Activated naive CD4-positive, alpha-beta T cell treated with anti-CD3 and anti-CD28 coated beads, Interleukin-2, amount 50 U/mL, for 24 hours (primary cell): ENCODE data around the gene CCDC127.
"Not testable (repeated sequence)": the region's sequence is repeated elsewhere in the genome, so short reads cannot be mapped to it uniquely, and the experiment has no call there.

Experiments used
- H3K27ac Mint-ChIP-seq: one replicate; pipeline ENCODE4 v1.8.0; 2021; ENCODE audit warnings: mild to moderate bottlenecking, mixed read lengths
- H3K27me3 Mint-ChIP-seq: one replicate; pipeline ENCODE4 v1.8.0; 2021; ENCODE audit warnings: mixed read lengths
- H3K36me3 Mint-ChIP-seq: one replicate; pipeline ENCODE4 v1.8.0; 2021; ENCODE audit warnings: mixed read lengths
- H3K4me1 Mint-ChIP-seq: one replicate; pipeline ENCODE4 v1.8.0; 2021; ENCODE audit warnings: mixed read lengths
- H3K4me3 Mint-ChIP-seq: one replicate; pipeline ENCODE4 v1.8.0; 2021; ENCODE audit warnings: mild to moderate bottlenecking, mixed read lengths
- H3K9me3 Mint-ChIP-seq: one replicate; pipeline ENCODE4 v1.8.0; 2021; ENCODE audit warnings: mixed read lengths

The CCDC127 gene

DNA sequence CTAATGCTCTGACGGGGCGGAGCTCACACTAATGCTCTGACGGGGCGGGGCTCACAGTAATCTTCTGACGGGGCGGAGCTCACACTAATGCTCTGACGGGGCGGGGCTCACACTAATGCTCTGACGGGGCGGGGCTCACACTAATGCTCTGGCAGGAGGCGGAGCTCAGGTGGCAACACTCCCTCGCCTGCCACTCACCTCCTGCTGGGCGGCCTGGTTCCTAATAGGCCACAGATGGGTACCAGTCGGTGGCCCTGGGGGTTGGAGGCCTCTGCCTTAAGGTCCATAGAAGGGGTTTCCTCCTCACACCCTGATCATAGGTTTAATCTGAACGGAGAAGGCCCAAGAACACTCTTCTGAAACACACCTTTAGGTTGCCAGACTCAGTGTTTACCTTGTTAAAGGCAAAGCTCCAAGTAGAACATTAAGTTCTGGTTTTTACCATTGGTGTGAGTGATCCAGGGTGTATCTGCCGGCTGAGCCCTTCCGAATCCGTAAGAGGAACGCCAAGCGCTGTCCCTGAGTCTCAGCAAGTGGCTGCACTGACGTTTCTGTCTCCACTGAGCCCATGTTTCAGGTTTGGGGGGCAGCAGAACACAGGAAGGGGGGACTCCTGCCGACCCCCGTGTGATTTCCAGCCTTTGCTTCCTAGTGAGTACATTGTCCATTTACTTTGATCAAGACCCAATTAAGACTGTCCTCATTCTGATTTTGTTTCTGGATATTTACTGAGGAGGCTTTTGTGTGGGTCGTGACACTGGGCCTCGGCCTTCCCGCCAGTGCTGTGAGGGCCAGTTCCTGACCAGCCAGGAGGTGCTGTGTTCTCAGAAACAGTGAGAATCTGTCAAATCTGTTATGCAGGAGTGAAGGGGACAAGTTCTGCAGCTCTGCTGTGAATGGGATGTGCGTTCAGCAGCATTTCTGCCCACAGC lies 51.2 kb downstream of the CCDC127 start:
- no peaks in the 10 kb centered on the region for H3K27me3 Mint-ChIP-seq
- H3K4me3 Mint-ChIP-seq: no peak overlapping the region
- H3K27ac Mint-ChIP-seq: no peak overlapping the region
- H3K9me3 Mint-ChIP-seq: no peaks in the 10 kb centered on the region
- H3K4me1 Mint-ChIP-seq: no peaks in the 10 kb centered on the region
- H3K36me3 Mint-ChIP-seq: no peaks in the 10 kb centered on the region

GRCh38 chr5:164783-165182 lies 53.2 kb downstream of the CCDC127 start:
- not testable (repeated sequence) for H3K4me1 Mint-ChIP-seq, H3K27ac Mint-ChIP-seq, H3K36me3 Mint-ChIP-seq, H3K4me3 Mint-ChIP-seq, H3K9me3 Mint-ChIP-seq, H3K27me3 Mint-ChIP-seq

DNA sequence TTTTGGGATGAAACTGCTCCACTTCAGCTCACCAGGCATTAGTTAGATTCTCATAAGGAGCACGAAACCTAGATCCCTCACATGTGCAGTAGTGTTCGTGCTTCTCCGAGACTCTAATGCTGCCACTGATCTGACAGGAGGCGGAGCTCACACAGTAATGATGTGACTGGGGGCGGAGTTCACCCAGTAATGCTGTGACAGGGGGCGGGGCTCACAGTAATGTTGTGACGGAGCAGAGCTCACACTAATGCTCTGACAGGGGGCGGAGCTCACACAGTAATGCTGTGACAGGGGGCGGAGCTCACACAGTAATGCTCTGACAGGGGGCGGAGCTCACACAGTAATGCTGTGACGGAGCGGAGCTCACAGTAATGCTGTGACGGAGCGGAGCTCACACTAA lies 53.7 kb downstream of the CCDC127 start:
- peaks cover 7% of the 10 kb centered on the region for H3K27me3 Mint-ChIP-seq
- H3K4me1 Mint-ChIP-seq: no peaks in the 10 kb centered on the region
- H3K27ac Mint-ChIP-seq: no peak overlapping the region
- H3K4me3 Mint-ChIP-seq: no peak overlapping the region
- no peaks in the 10 kb centered on the region for H3K9me3 Mint-ChIP-seq
- no peaks in the 10 kb centered on the region for H3K36me3 Mint-ChIP-seq

DNA sequence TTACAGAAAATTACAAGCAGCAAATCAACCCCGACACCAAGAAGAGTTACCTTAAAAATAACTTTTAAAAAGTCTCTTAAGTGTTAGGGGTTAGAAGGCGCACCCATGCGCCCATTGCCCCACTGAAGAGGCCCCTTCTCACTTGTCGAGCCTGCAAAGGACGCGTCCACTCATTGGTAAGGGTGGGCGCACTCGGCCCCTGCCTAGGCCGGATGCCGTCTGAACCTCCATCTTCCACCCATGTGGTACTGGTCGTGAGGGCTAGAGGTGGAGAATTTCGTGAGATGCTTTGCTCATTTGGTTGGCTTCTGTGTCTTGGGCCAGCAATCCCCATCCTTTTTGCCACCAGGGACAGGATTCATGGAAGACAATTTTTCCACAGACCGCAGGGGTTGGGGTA lies 54.1 kb downstream of the CCDC127 start:
- Mint-ChIP-seq H3K4me3 (no peak overlapping the region), H3K27ac (no peak overlapping the region), H3K27me3 (peaks cover 7% of the 10 kb centered on the region), H3K9me3 (no peaks in the 10 kb centered on the region), H3K4me1 (no peaks in the 10 kb centered on the region), H3K36me3 (no peaks in the 10 kb centered on the region)

DNA sequence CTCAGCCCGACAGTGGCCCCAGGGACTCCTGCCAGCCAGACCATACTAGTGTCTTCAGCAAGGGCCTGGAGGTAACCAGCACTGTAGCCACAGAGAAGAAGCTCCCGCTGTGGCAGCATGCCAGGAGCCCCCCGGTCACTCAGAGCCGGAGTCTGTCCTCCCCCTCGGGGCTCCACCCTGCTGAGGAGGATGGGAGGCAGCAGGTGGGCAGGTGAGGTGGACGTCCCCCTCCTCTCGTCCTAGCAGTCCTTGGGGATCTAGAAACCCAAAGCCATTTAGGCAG lies 54.7 kb downstream of the CCDC127 start:
- no peak overlapping the region for H3K4me3 Mint-ChIP-seq
- no peaks in the 10 kb centered on the region for H3K9me3 Mint-ChIP-seq
- no peaks in the 10 kb centered on the region for H3K36me3 Mint-ChIP-seq
- H3K27me3 Mint-ChIP-seq: peaks cover 7% of the 10 kb centered on the region
- H3K4me1 Mint-ChIP-seq: no peaks in the 10 kb centered on the region
- H3K27ac Mint-ChIP-seq: no peak overlapping the region

- H3K27ac Mint-ChIP-seq: no peak overlapping the region
Observed at GRCh38 chr5:162565-163337, 55.2 kb downstream of the CCDC127 start.

DNA sequence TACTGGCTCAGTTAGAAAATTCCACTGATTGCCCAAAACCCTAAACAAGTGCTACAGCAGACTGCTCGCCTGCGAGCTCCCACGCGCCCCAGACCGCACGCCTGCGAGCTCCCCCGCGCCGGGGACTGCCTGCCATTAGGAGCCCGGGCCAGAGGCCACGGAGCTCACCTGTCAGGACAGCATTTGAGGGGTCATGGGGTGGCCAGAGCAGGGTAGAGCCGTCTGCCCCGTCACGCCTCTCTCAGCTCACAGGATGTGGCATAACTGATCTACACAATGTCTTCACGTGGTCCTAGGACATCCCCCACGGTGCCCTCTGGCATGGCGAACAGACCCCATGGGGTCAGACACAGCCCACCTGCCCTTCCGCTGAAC lies 55.8 kb downstream of the CCDC127 start:
- Mint-ChIP-seq H3K9me3 (no peaks in the 10 kb centered on the region), H3K4me1 (no peaks in the 10 kb centered on the region), H3K4me3 (no peak overlapping the region), H3K27ac (no peak overlapping the region), H3K27me3 (peaks cover 7% of the 10 kb centered on the region), H3K36me3 (no peaks in the 10 kb centered on the region)

More at GRCh38 chr5:162565-163337, 55.2 kb downstream of the CCDC127 start:
- peaks cover 7% of the 10 kb centered on the region for H3K27me3 Mint-ChIP-seq
- H3K4me1 Mint-ChIP-seq: no peaks in the 10 kb centered on the region
- H3K9me3 Mint-ChIP-seq: no peaks in the 10 kb centered on the region
- H3K36me3 Mint-ChIP-seq: no peaks in the 10 kb centered on the region
- H3K4me3 Mint-ChIP-seq: no peak overlapping the region

DNA sequence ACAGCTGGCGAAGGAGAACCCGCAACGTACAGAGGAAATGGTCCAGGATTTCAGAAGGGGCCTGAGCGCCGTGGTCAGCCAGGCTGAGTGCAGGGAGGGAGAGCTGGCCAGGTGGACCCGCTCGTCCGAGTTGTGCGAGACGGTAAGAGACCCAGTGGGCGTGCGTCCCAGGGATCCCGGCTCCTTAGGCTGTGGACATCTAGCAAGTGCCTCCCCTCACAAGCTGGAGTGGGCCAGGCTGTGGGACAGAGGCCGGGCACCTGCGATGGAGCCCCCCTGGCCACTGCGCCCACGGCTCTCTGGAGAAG lies 56.2 kb downstream of the CCDC127 start:
- Mint-ChIP-seq H3K9me3 (no peaks in the 10 kb centered on the region), H3K4me3 (no peak overlapping the region), H3K36me3 (no peaks in the 10 kb centered on the region), H3K4me1 (no peaks in the 10 kb centered on the region), H3K27me3 (peaks cover 7% of the 10 kb centered on the region), H3K27ac (no peak overlapping the region)

DNA sequence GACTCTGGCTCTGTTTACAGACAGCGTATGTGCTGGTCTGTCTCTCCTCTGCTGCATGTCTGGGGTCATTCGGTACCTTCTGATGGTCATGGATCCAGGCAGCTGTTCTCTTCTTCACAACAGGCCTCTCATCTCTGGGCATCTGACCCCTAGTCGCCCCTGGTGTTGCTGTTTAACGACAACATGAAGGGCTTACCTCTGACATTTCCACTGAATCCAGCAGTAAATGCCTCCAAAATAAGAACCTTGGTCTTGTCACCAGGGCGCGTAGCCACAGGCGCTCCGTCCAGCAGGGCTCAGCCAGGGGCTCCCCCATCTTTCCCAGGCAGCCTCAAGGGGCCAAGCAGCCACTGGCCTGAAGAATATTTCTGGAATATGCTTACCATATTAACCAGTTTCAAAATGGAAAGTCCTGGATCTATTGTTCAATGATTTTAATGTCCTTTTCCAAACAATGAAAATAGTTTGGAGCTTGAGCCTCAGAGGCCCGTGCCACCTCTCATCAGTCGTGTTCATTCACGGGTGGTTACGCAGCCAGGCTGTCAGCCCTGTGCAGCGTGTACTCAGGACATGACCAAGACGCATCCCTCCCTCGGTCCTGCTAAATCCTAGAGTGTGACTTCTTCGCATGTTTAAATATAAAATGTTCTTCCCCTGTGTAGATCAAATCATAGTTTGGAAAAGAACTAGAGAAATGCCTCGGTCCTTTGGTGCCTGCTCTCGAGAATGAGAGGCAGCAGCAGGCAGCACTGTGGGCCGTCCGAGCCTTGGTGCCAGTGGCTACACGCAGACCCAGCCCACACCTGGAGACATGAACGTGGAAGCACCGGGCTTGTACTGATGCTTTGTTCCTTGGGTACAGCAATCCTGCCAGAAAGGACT lies 56.8 kb downstream of the CCDC127 start:
- Mint-ChIP-seq H3K4me1 (no peaks in the 10 kb centered on the region), H3K27ac (no peak overlapping the region), H3K9me3 (no peaks in the 10 kb centered on the region), H3K27me3 (peaks cover 7% of the 10 kb centered on the region), H3K4me3 (no peak overlapping the region), H3K36me3 (no peaks in the 10 kb centered on the region)

GRCh38 chr5:160173-160510 lies 57.8 kb downstream of the CCDC127 start:
- Mint-ChIP-seq H3K4me3 (no peak overlapping the region), H3K36me3 (no peaks in the 10 kb centered on the region)

GRCh38 chr5:159448-160172 lies 58.3 kb downstream of the CCDC127 start:
- Mint-ChIP-seq H3K9me3 (no peaks in the 10 kb centered on the region), H3K27ac (no peak overlapping the region), H3K36me3 (no peaks in the 10 kb centered on the region), H3K27me3 (peaks cover 7% of the 10 kb centered on the region), H3K4me3 (no peak overlapping the region), H3K4me1 (no peaks in the 10 kb centered on the region)

More at GRCh38 chr5:160173-160510, 57.8 kb downstream of the CCDC127 start:
- Mint-ChIP-seq H3K4me1 (no peaks in the 10 kb centered on the region), H3K27ac (no peak overlapping the region), H3K27me3 (peaks cover 7% of the 10 kb centered on the region), H3K9me3 (no peaks in the 10 kb centered on the region)

DNA sequence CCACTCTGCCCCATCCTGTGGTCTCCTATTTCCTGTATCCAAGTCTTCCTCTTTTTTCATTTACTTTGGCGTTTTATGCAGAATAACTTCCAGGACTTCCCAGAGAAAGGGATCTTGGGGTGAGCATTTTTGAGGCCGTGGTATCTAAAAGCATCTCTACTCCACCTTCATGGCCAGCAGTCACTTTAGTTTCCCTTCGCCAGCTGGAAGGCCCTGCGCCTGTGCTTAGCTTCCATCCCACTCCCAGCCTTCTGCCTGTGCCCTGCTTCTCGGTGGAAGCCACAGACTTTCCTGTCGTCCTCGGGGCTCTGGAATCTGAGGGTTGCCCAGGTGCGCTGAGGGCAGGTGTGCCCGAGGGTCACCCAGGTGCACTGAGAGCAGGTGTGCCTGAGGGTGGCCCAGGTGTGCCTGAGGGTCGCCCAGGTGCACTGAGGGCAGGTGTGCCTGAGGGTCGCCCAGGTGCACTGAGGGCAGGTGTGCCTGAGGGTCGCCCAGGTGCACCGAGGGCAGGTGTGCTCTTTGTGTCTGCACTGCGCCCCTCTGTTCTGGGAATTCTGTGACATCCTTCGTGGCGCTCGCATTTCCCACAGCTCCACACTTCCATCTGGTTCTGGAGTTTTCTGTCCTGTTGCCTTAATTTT lies 59.0 kb downstream of the CCDC127 start:
- H3K4me3 Mint-ChIP-seq: no peak overlapping the region
- no peak overlapping the region for H3K27ac Mint-ChIP-seq
- H3K9me3 Mint-ChIP-seq: no peaks in the 10 kb centered on the region
- no peaks in the 10 kb centered on the region for H3K36me3 Mint-ChIP-seq
- H3K27me3 Mint-ChIP-seq: peaks cover 7% of the 10 kb centered on the region
- no peaks in the 10 kb centered on the region for H3K4me1 Mint-ChIP-seq

GRCh38 chr5:157801-158200 lies 60.2 kb downstream of the CCDC127 start:
- Mint-ChIP-seq H3K27ac (no peak overlapping the region), H3K36me3 (no peaks in the 10 kb centered on the region), H3K27me3 (peaks cover 7% of the 10 kb centered on the region), H3K4me3 (no peak overlapping the region), H3K9me3 (no peaks in the 10 kb centered on the region), H3K4me1 (no peaks in the 10 kb centered on the region)

DNA sequence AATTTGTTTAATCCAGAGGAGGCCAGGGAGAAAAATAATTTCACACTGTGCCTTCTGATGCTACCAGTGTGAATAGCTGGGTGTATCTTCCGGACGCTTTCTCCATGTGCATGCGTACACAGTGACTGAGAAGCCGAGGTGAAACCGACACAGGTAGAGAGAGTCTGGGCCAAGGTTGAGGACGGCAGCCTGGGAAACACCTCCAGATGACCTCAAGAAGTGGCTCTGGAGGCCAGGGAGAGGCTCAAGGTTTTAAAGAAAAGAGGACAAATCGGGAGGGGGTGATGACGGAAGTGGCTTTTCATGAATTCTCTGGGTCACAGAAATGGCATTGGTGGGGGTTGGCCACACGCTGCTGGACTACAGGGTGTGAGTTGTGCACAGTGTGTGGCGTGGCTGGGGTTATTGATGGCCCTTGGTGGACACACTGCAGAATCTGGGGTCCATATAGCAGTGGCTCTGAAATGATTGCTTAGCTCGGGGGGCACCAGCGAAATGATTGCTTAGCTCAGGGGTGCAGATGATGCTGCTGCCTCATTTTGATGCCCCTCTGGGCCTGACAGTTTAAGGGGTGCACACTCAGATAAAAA lies 60.7 kb downstream of the CCDC127 start:
- no peak overlapping the region for H3K4me3 Mint-ChIP-seq
- no peaks in the 10 kb centered on the region for H3K4me1 Mint-ChIP-seq
- no peaks in the 10 kb centered on the region for H3K9me3 Mint-ChIP-seq
- peaks cover 7% of the 10 kb centered on the region for H3K27me3 Mint-ChIP-seq
- H3K27ac Mint-ChIP-seq: no peak overlapping the region
- H3K36me3 Mint-ChIP-seq: no peaks in the 10 kb centered on the region
